B cell (primary cell): ENCODE measurements around the gene MRNIP. TPM values are rescaled to one million over a fixed set of nuclear protein-coding genes. Genes with fewer than 3 reads are reported as not detected.

ENCODE experiments used
- ATAC-seq: fragments of 200-7000 bp; cut with Tn5 transposase; one replicate; pipeline ENCODE4 v1.10.0; 2021; ENCODE audit warnings: low read depth, mild to moderate bottlenecking, moderate number of reproducible peaks, moderate library complexity
- CTCF ChIA-PET: fragments of 350-600 bp; sonication (Branson Sonifier 250); formaldehyde crosslinking; loops from one replicate; lab custom pipeline; 2021; ENCODE audit warnings: antibody characterized with exemption, inconsistent platforms; lab: Charles Lee
- POLR2A ChIA-PET: fragments of 350-600 bp; sonication (Branson Sonifier 250); formaldehyde crosslinking; loops from one replicate; lab custom pipeline; 2021; ENCODE audit warnings: antibody characterized with exemption; lab: Charles Lee
- DNase-seq: peaks from one replicate; pipeline ENCODE4 v3.0.0; 2013
- H2AFZ ChIP-seq: 2 replicates; pipeline ENCODE4 v1.6.1; 2012; ENCODE audit warnings: mild to moderate bottlenecking, low read depth, low read length; ENCODE audit not compliant: insufficient read depth, poor library complexity, severe bottlenecking
- H3K27ac ChIP-seq, 2 donors: 1 replicate in 1 of 2; 2 replicates in 1 of 2; pipeline ENCODE4 v1.5.1; 2012 to 2013; ENCODE audit warnings: low read length in 2 of 2, mild to moderate bottlenecking in 2 of 2, moderate library complexity in 1 of 2
- H3K27me3 ChIP-seq, 4 experiments: fragments of 200-600 bp in 1 of 4; sonication (generic) in 1 of 4; replicated peaks in 1 of 4; 1 replicate in 2 of 4; 2 replicates in 2 of 4; pipeline versions ENCODE4 v1.6.1 to v1.7.0; 2013 to 2016; ENCODE audit warnings: low read length in 3 of 4, mild to moderate bottlenecking in 2 of 4, mixed read lengths in 1 of 4, moderate library complexity in 1 of 4; ENCODE audit not compliant: insufficient read depth in 4 of 4, control insufficient read depth in 3 of 4; ENCODE audit errors: control extremely low read depth in 1 of 4
- H3K36me3 ChIP-seq, 2 experiments: replicated peaks in 1 of 2; 1 replicate in 1 of 2; 2 replicates in 1 of 2; pipeline versions ENCODE4 v1.6.1 to v1.7.1; 2013; ENCODE audit warnings: low read length in 1 of 2; ENCODE audit not compliant: insufficient read depth in 2 of 2, control insufficient read depth in 1 of 2; ENCODE audit errors: control extremely low read depth in 1 of 2, extremely low read depth in 1 of 2
- H3K4me1 ChIP-seq, 2 donors: fragments of 200-600 bp in 1 of 2; sonication (generic) in 1 of 2; 1 replicate in 1 of 2; 2 replicates in 1 of 2; pipeline versions ENCODE4 v1.5.1 to v1.6.1; 2013 to 2017; ENCODE audit warnings: low read length in 2 of 2; ENCODE audit not compliant: control insufficient read depth in 2 of 2, insufficient read depth in 2 of 2
- H3K4me2 ChIP-seq: replicated peaks from 2 replicates; pipeline ENCODE3; 2012; ENCODE audit warnings: mild to moderate bottlenecking, low read depth, low read length; ENCODE audit not compliant: poor library complexity, severe bottlenecking
- H3K4me3 ChIP-seq, 5 experiments: fragments of 200-600 bp in 1 of 5; sonication (generic) in 1 of 5; 1 replicate in 3 of 5; 2 replicates in 2 of 5; pipeline versions ENCODE4 v1.5.1 to v1.7.0; 2011 to 2016; ENCODE audit warnings: low read length in 4 of 5, mild to moderate bottlenecking in 4 of 5, low read depth in 2 of 5, control low read depth in 1 of 5, moderate library complexity in 1 of 5; ENCODE audit not compliant: insufficient read depth in 1 of 5; ENCODE audit errors: control extremely low read depth in 1 of 5, extremely low read depth in 1 of 5
- H3K79me2 ChIP-seq: fragments of 200-600 bp; sonication (generic); one replicate; pipeline ENCODE4 v1.6.0; 2016; ENCODE audit warnings: low read length; ENCODE audit not compliant: control insufficient read depth, insufficient read depth
- H3K9ac ChIP-seq: fragments of 200-600 bp; sonication (generic); 2 replicates; pipeline ENCODE4 v1.6.1; 2017; ENCODE audit warnings: mild to moderate bottlenecking, low read length, moderate library complexity
- H3K9me3 ChIP-seq, 3 donors: one replicate each; pipeline versions ENCODE4 v1.6.1 to v1.7.1; 2013; ENCODE audit warnings: low read length in 2 of 3; ENCODE audit not compliant: control insufficient read depth in 2 of 3, insufficient read depth in 1 of 3; ENCODE audit errors: control extremely low read depth in 1 of 3
- H4K20me1 ChIP-seq: 2 replicates; pipeline ENCODE4 v1.6.0; 2012; ENCODE audit warnings: mild to moderate bottlenecking, low read length; ENCODE audit not compliant: insufficient read depth, control insufficient read depth, poor library complexity, severe bottlenecking
- H3K27ac Mint-ChIP-seq: one replicate; pipeline ENCODE4 v1.8.0; 2021; ENCODE audit warnings: mixed read lengths
- H3K27me3 Mint-ChIP-seq: one replicate; pipeline ENCODE4 v1.8.0; 2021; ENCODE audit warnings: mixed read lengths
- H3K4me1 Mint-ChIP-seq: one replicate; pipeline ENCODE4 v1.8.0; 2021; ENCODE audit warnings: mixed read lengths
- H3K4me3 Mint-ChIP-seq: one replicate; pipeline ENCODE4 v1.8.0; 2021; ENCODE audit warnings: mixed read lengths
- H3K9me3 Mint-ChIP-seq: one replicate; pipeline ENCODE4 v1.8.0; 2022; ENCODE audit warnings: mixed read lengths; ENCODE audit not compliant: insufficient read depth
- CTCF ChIP-seq: fragments of 200-600 bp; IDR thresholded peaks from one replicate; pipeline ENCODE4 v1.8.0; 2022; ENCODE audit warnings: antibody characterized with exemption, mild to moderate bottlenecking
- WGBS: methylation state at CpG from one replicate; pipeline ENCODE4 v1.1.5; 2013; ENCODE audit warnings: missing lambda C conversion rate; ENCODE audit not compliant: insufficient coverage; 5-methylcytosine and 5-hydroxymethylcytosine counted together
- intact Hi-C: fragments of 100-400 bp; cut with micrococcal nuclease; formaldehyde crosslinking; loops from one replicate; pipeline ENCODE4 v1.10.0; 2022
- polyA plus RNA-seq: library from polyadenylated mRNA; depleted of rRNA; stranded (reverse); fragments of >200 nt; gene quantifications from 2 replicates; pipeline ENCODE4 v1.2.3, GENCODE V29; 2012
- total RNA-seq, 2 donors: library from RNA; stranded (reverse); fragments of 120-200 nt in 1 of 2; gene quantifications; 1 replicate in 1 of 2; 2 replicates in 1 of 2; pipeline versions ENCODE4 v1.2.3 to v1.2.4, GENCODE V29; 2013 to 2022

Gene MRNIP
- total and polyA plus RNA-seq, 2 donors (not counting 1 experiment from before 2014, with no cell fraction given): 152 to 178 TPM

- no peaks in the 10 kb centered on the region for H3K27me3 Mint-ChIP-seq
- no peak for DNase-seq
- no peak overlapping the region for H3K9ac ChIP-seq
- H3K79me2 ChIP-seq: no peaks in the 10 kb centered on the region
- TF ChIP-seq CTCF: no peak
- ChIA-PET CTCF (no interaction called here), POLR2A (no interaction called here)
- H3K27me3 ChIP-seq: no peaks in the 10 kb centered on the region
- ATAC-seq: no peak
- no peaks in the 10 kb centered on the region for H3K4me1 Mint-ChIP-seq
- no peaks in the 10 kb centered on the region for H3K4me1 ChIP-seq
- H3K4me3 Mint-ChIP-seq: no peak overlapping the region
- H3K9me3 Mint-ChIP-seq: no peaks in the 10 kb centered on the region
- no peak overlapping the region for H3K4me2 ChIP-seq
- peaks cover 0 to 76% of the 10 kb centered on the region in 2 experiments for H3K36me3 ChIP-seq
- no peaks in the 10 kb centered on the region for H4K20me1 ChIP-seq
- intact Hi-C loops: no loop called here
- H2AFZ ChIP-seq: no peak overlapping the region
- no peak overlapping the region for H3K4me3 ChIP-seq
- 94% methylated on average over 28 of the region's 31 CpGs for WGBS
- no peak overlapping the region for H3K27ac Mint-ChIP-seq
- no peaks in the 10 kb centered on the region for H3K9me3 ChIP-seq
- H3K27ac ChIP-seq: no peak overlapping the region
Observed at GRCh38 chr5:179893076-179893957, 34.7 kb upstream of the MRNIP start.

GRCh38 chr5:179892255-179892654 lies 33.6 kb upstream of the MRNIP start:
- Histone ChIP-seq H3K4me3 (no peak overlapping the region), H3K79me2 (no peaks in the 10 kb centered on the region), H3K27ac (no peak overlapping the region), H4K20me1 (no peaks in the 10 kb centered on the region), H3K4me2 (no peak overlapping the region), H2AFZ (no peak overlapping the region), H3K36me3 (peaks cover 0 to 80% of the 10 kb centered on the region in 2 experiments), H3K9me3 (no peaks in the 10 kb centered on the region), H3K9ac (no peak overlapping the region), H3K27me3 (no peaks in the 10 kb centered on the region), H3K4me1 (no peaks in the 10 kb centered on the region)
- no peak for DNase-seq
- POLR2A ChIA-PET: no interaction called here
- Mint-ChIP-seq H3K4me3 (no peak overlapping the region), H3K27ac (no peak overlapping the region), H3K9me3 (no peaks in the 10 kb centered on the region), H3K4me1 (no peaks in the 10 kb centered on the region), H3K27me3 (no peaks in the 10 kb centered on the region)
- no peak for ATAC-seq
- CTCF ChIA-PET: no interaction called here
- intact Hi-C loops: no loop called here
- no peak for TF ChIP-seq CTCF
- 94% methylated on average over 5 of the region's 5 CpGs for WGBS
